ENCODE data around the gene FOXL2NB. TPM values are rescaled to one million over a fixed set of nuclear protein-coding genes. Genes with fewer than 3 reads are reported as not detected.
A peak's percentile ranks its signal among the peaks of the same experiment; 100 is the strongest.

The FOXL2NB gene
- total and polyA plus RNA-seq, 2 of the 13 experiments (the other 11 are each of a cell fraction or from before 2014, with no cell fraction given), result not detected

- TF ChIP-seq SIN3A (IDR thresholded peaks at IDR 0.05; ENCODE audit: borderline replicate concordance, low read depth, low read length) (no peak), NR3C1 (CRISPR knock-in tag; IDR thresholded peaks at IDR 0.05) (no peak), ZBTB37 (CRISPR knock-in tag; IDR thresholded peaks at IDR 0.05) (no peak), EP300 (IDR thresholded peaks at IDR 0.05; ENCODE audit: low read depth in 2 of 2, low read length in 2 of 2) (peak in 1 of 2 experiments; percentile 69; a peak in 2 of 4 replicates), EP300 (CRISPR knock-in tag; IDR thresholded peaks at IDR 0.05; ENCODE audit: borderline replicate concordance) (peak; percentile 52), DMAP1 (CRISPR knock-in tag; IDR thresholded peaks at IDR 0.05) (peak; percentile 35), IKZF5 (CRISPR knock-in tag; IDR thresholded peaks at IDR 0.05) (peak; percentile 50; the same call in 1 of the 2 replicates), ATF7 (IDR thresholded peaks at IDR 0.05) (peak; percentile 14; the same call in 1 of the 2 replicates), ATF7 (CRISPR knock-in tag; IDR thresholded peaks at IDR 0.05) (no peak), ZFP1 (CRISPR knock-in tag; IDR thresholded peaks at IDR 0.05) (no peak), JUN (CRISPR knock-in tag; IDR thresholded peaks at IDR 0.05) (peak; percentile 46; the same call in 1 of the 2 replicates), ZNF709 (CRISPR knock-in tag; IDR thresholded peaks at IDR 0.05) (peak; percentile 79; the same call in 1 of the 2 replicates), RXRA (CRISPR knock-in tag; IDR thresholded peaks at IDR 0.05) (peak; percentile 58; the same call in 1 of the 2 replicates), KDM4B (CRISPR knock-in tag; IDR thresholded peaks at IDR 0.05) (peak; percentile 76; the same call in 1 of the 2 replicates), POLR2AphosphoS5 (IDR thresholded peaks at IDR 0.05; ENCODE audit: low read depth, low read length) (peak; percentile 29; the same call in 1 of the 2 replicates), PITX1 (CRISPR knock-in tag; IDR thresholded peaks at IDR 0.05) (peak; percentile 20), KDM5B (CRISPR knock-in tag; IDR thresholded peaks at IDR 0.05; ENCODE audit: borderline replicate concordance) (peak; percentile 25; the same call in 1 of the 2 replicates), ZNF350 (CRISPR knock-in tag; IDR thresholded peaks at IDR 0.05; ENCODE audit: borderline replicate concordance, low read depth) (0 out of 2 replicates have a peak, but pooled peaks have one; percentile 7), AHDC1 (CRISPR knock-in tag; IDR thresholded peaks at IDR 0.05; ENCODE audit: borderline replicate concordance) (peak; percentile 56; the same call in 1 of the 2 replicates), ATF3 (CRISPR knock-in tag; IDR thresholded peaks at IDR 0.05) (peak; percentile 45; the same call in 1 of the 2 replicates), IKZF4 (CRISPR knock-in tag; IDR thresholded peaks at IDR 0.05; ENCODE audit: borderline replicate concordance, low read depth, not compliant biosample characterization) (peak; percentile 14), ZSCAN9 (CRISPR knock-in tag; IDR thresholded peaks at IDR 0.05; ENCODE audit: borderline replicate concordance) (0 out of 2 replicates have a peak, but pooled peaks have one; percentile 19), FOXA3 (CRISPR knock-in tag; IDR thresholded peaks at IDR 0.05) (peak; percentile 79)
Measured at GRCh38 chr3:138914870-138915502, 32.0 kb upstream of the FOXL2NB start (continued).

Measured in HepG2 (cell line).